ENCODE measurements around the gene GATA6. TPM values are rescaled to one million over a fixed set of nuclear protein-coding genes. Genes with fewer than 3 reads are reported as not detected.

Gene GATA6
- total and polyA plus RNA-seq, 2 donors (not counting 1 experiment from before 2014, with no cell fraction given) = 1.4 to 6.3 TPM

DNA sequence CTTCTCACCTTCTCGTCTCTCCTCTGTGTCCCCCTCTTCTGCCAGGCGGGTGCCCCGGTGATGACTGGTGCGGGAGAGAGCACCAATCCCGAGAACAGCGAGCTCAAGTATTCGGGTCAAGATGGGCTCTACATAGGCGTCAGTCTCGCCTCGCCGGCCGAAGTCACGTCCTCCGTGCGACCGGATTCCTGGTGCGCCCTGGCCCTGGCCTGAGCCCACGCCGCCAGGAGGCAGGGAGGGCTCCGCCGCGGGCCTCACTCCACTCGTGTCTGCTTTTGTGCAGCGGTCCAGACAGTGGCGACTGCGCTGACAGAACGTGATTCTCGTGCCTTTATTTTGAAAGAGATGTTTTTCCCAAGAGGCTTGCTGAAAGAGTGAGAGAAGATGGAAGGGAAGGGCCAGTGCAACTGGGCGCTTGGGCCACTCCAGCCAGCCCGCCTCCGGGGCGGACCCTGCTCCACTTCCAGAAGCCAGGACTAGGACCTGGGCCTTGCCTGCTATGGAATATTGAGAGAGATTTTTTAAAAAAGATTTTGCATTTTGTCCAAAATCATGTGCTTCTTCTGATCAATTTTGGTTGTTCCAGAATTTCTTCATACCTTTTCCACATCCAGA lies 31.3 kb downstream of the GATA6 start:
- no peaks in the 10 kb centered on the region for H3K4me1 ChIP-seq (ENCODE audit: control insufficient read depth, extremely low read depth, insufficient read depth, low read length)
- H3K9me3 ChIP-seq (ENCODE audit: control insufficient read depth, insufficient read depth, low read depth, low read length) = no peaks in the 10 kb centered on the region
- H3K36me3 ChIP-seq (ENCODE audit: control insufficient read depth, insufficient read depth, low read length) = no peaks in the 10 kb centered on the region
- no peak overlapping the region for H3K4me2 ChIP-seq (ENCODE audit: extremely low read depth, insufficient read depth, low read length)
- no peak overlapping the region for H3K27ac ChIP-seq (ENCODE audit: insufficient read depth, low read length)
- no peak for DNase-seq (ENCODE audit: low read depth in 2 of 2)
- no peaks in the 10 kb centered on the region for H3K27me3 ChIP-seq (ENCODE audit: control insufficient read depth, insufficient read depth, low read length)
- no peaks in the 10 kb centered on the region for H3K79me2 ChIP-seq (ENCODE audit: control insufficient read depth, insufficient read depth, low read length)
- no peak overlapping the region for H2AFZ ChIP-seq (ENCODE audit: low read length)
- TF ChIP-seq EZH2 (IDR thresholded peaks at IDR 0.05; ENCODE audit: low read length, missing control alignments) (no peak), CTCF (conservative IDR thresholded peaks at IDR 0.05 in 1 of 2, IDR thresholded peaks at IDR 0.05 in 1 of 2; ENCODE audit: low read depth in 1 of 2, low read length in 2 of 2) (no peak)
- no peak overlapping the region for H3K4me3 ChIP-seq (replicated peaks in 1 of 4; ENCODE audit: control extremely low read depth in 1 of 4, insufficient read depth in 1 of 4, low read depth in 3 of 4, low read length in 4 of 4)
- no peaks in the 10 kb centered on the region for H4K20me1 ChIP-seq (ENCODE audit: control insufficient read depth, extremely low read depth, insufficient read depth, low read length)
- H3K9ac ChIP-seq (ENCODE audit: insufficient read depth, low read length) = no peak overlapping the region

DNA sequence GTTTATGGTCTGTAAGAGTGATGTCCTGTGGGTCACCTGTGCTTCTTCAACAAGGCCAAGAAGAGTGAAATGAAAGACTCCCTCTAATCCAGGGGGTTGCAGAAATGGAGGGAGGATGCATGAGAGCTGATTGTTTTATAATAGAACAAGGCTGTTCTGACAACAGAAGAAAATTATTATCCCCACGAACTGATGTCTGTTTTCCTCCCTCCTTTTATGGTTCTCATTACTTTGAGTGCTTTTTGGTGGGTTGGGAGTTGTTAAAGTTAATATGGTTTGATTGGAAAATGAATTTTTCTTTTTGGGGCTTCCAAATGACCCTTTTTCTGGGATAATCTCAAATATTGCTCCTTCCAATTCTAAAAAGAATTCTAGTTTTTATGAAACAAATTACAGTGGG lies 33.6 kb downstream of the GATA6 start:
- no peaks in the 10 kb centered on the region for H4K20me1 ChIP-seq (ENCODE audit: control insufficient read depth, extremely low read depth, insufficient read depth, low read length)
- no peak overlapping the region for H2AFZ ChIP-seq (ENCODE audit: low read length)
- no peak overlapping the region for H3K4me3 ChIP-seq (replicated peaks in 1 of 4; ENCODE audit: control extremely low read depth in 1 of 4, insufficient read depth in 1 of 4, low read depth in 3 of 4, low read length in 4 of 4)
- no peaks in the 10 kb centered on the region for H3K9me3 ChIP-seq (ENCODE audit: control insufficient read depth, insufficient read depth, low read depth, low read length)
- DNase-seq (ENCODE audit: low read depth in 2 of 2) = no peak
- H3K4me1 ChIP-seq (ENCODE audit: control insufficient read depth, extremely low read depth, insufficient read depth, low read length) = no peaks in the 10 kb centered on the region
- no peak overlapping the region for H3K4me2 ChIP-seq (ENCODE audit: extremely low read depth, insufficient read depth, low read length)
- H3K79me2 ChIP-seq (ENCODE audit: control insufficient read depth, insufficient read depth, low read length) = no peaks in the 10 kb centered on the region
- no peaks in the 10 kb centered on the region for H3K36me3 ChIP-seq (ENCODE audit: control insufficient read depth, insufficient read depth, low read length)
- no peaks in the 10 kb centered on the region for H3K27me3 ChIP-seq (ENCODE audit: control insufficient read depth, insufficient read depth, low read length)
- no peak overlapping the region for H3K9ac ChIP-seq (ENCODE audit: insufficient read depth, low read length)
- no peak overlapping the region for H3K27ac ChIP-seq (ENCODE audit: insufficient read depth, low read length)
- TF ChIP-seq EZH2 (IDR thresholded peaks at IDR 0.05; ENCODE audit: low read length, missing control alignments) = no peak
- TF ChIP-seq CTCF (conservative IDR thresholded peaks at IDR 0.05 in 1 of 2, IDR thresholded peaks at IDR 0.05 in 1 of 2; ENCODE audit: low read depth in 1 of 2, low read length in 2 of 2) = no peak

DNA sequence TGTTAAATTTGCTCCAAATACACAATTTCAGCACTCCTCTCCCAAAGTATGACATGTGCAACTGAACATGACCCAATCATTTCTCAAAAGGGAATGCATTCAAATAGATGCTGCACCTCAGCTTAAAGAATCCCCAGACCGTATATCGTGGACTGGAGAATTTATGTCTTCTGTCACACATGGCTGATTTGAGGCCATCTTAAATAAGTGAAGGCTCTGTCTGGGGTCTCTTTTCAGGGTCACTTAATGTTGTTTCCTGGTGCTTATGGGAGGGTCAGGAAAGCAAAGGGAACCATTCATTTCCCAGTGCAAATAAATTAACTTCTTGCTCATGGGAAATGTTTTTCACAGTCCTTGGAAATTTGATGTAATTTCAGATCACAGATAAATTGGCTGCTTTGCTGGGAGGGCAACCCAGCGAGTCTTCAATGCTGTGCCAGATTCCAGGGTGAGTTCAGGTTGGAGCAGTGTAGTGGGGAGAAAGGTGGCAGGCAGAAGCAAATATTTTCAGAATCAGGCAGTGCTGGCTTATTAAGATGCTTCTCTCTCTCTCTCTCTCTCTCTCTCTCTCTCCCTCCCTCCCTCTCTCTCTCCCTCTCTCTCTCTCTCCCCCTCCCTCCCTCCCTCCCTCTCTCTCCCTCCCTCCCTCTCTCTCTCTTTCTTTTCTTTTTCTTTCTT lies 34.3 kb downstream of the GATA6 start:
- no peak for DNase-seq (ENCODE audit: low read depth in 2 of 2)
- Histone ChIP-seq H4K20me1 (ENCODE audit: control insufficient read depth, extremely low read depth, insufficient read depth, low read length) (no peaks in the 10 kb centered on the region), H3K9me3 (ENCODE audit: control insufficient read depth, insufficient read depth, low read depth, low read length) (no peaks in the 10 kb centered on the region), H3K4me2 (ENCODE audit: extremely low read depth, insufficient read depth, low read length) (no peak overlapping the region), H3K36me3 (ENCODE audit: control insufficient read depth, insufficient read depth, low read length) (no peaks in the 10 kb centered on the region), H3K9ac (ENCODE audit: insufficient read depth, low read length) (no peak overlapping the region), H3K79me2 (ENCODE audit: control insufficient read depth, insufficient read depth, low read length) (no peaks in the 10 kb centered on the region), H3K27ac (ENCODE audit: insufficient read depth, low read length) (no peak overlapping the region), H3K4me3 (replicated peaks in 1 of 4; ENCODE audit: control extremely low read depth in 1 of 4, insufficient read depth in 1 of 4, low read depth in 3 of 4, low read length in 4 of 4) (no peak overlapping the region), H2AFZ (ENCODE audit: low read length) (no peak overlapping the region), H3K4me1 (ENCODE audit: control insufficient read depth, extremely low read depth, insufficient read depth, low read length) (no peaks in the 10 kb centered on the region), H3K27me3 (ENCODE audit: control insufficient read depth, insufficient read depth, low read length) (no peaks in the 10 kb centered on the region)
- TF ChIP-seq CTCF (conservative IDR thresholded peaks at IDR 0.05 in 1 of 2, IDR thresholded peaks at IDR 0.05 in 1 of 2; ENCODE audit: low read depth in 1 of 2, low read length in 2 of 2) (no peak), EZH2 (IDR thresholded peaks at IDR 0.05; ENCODE audit: low read length, missing control alignments) (no peak)
